IMR-90 (cell line): ENCODE data around the gene PPHLN1. TPM values are rescaled to one million over a fixed set of nuclear protein-coding genes. Genes with fewer than 3 reads are reported as not detected.

ENCODE experiments used
- ATAC-seq: fragments of 200-7000 bp; cut with Tn5 transposase; 2 replicates; pipeline ENCODE4 v1.9.1; 2020; ENCODE audit warnings: low read depth, mild to moderate bottlenecking, moderate library complexity
- BruUV-seq: library from RNA; stranded (reverse); fragments of 400-500 nt; replicated peaks from 2 replicates; lab custom pipeline; 2021; lab: Mats Ljungman, UMichigan
- CTCF ChIA-PET: fragments of 300-600 bp; formaldehyde crosslinking; extraction: SDS; loops from one replicate; lab custom pipeline; 2021; ENCODE audit warnings: antibody characterized with exemption; lab: Yijun Ruan, JAX
- POLR2A ChIA-PET: fragments of 300-600 bp; sonication (Branson Sonifier 250); formaldehyde crosslinking; loops from one replicate; lab custom pipeline; 2022; ENCODE audit warnings: antibody characterized with exemption; ENCODE audit not compliant: unreplicated experiment; lab: Charles Lee
- DNase-seq: peaks from one replicate; pipeline ENCODE4 v3.0.0; 2013
- H2AFZ ChIP-seq: replicated peaks from 2 replicates; pipeline ENCODE3; 2013; ENCODE audit warnings: low read length, mild to moderate bottlenecking; ENCODE audit not compliant: poor library complexity
- H2AK5ac ChIP-seq: 2 replicates; pipeline ENCODE4 v1.6.1; 2013; ENCODE audit warnings: low read depth, low read length, inconsistent platforms
- H2AK9ac ChIP-seq: replicated peaks from 2 replicates; pipeline ENCODE3; 2013; ENCODE audit warnings: mild to moderate bottlenecking, low read depth, low read length, moderate library complexity; ENCODE audit not compliant: poor library complexity
- H2BK120ac ChIP-seq: 2 replicates; pipeline ENCODE4 v1.6.1; 2013; ENCODE audit warnings: low read depth, low read length, inconsistent platforms
- H2BK15ac ChIP-seq: 3 replicates; pipeline ENCODE4 v1.6.1; 2013; ENCODE audit warnings: low read depth, low read length, inconsistent platforms
- H2BK20ac ChIP-seq: 2 replicates; pipeline ENCODE4 v1.6.1; 2013; ENCODE audit warnings: low read depth, mild to moderate bottlenecking, inconsistent platforms, low read length, moderate library complexity
- H2BK5ac ChIP-seq: 2 replicates; pipeline ENCODE4 v1.6.1; 2013; ENCODE audit warnings: mild to moderate bottlenecking, low read depth, low read length, inconsistent platforms; ENCODE audit not compliant: poor library complexity, severe bottlenecking
- H3K14ac ChIP-seq: replicated peaks from 2 replicates; pipeline ENCODE4 v1.6.1; 2013; ENCODE audit warnings: low read depth, low read length, inconsistent platforms
- H3K18ac ChIP-seq: 2 replicates; pipeline ENCODE4 v1.6.1; 2013; ENCODE audit warnings: low read depth, low read length, control low read depth
- H3K23ac ChIP-seq: 2 replicates; pipeline ENCODE4 v1.6.1; 2013; ENCODE audit warnings: low read depth, low read length, inconsistent platforms
- H3K27ac ChIP-seq: 2 replicates; pipeline ENCODE4 v1.5.1; 2013; ENCODE audit warnings: mild to moderate bottlenecking, control low read depth, low read length; ENCODE audit not compliant: insufficient read depth
- H3K27me3 ChIP-seq: 2 replicates; pipeline ENCODE4 v1.6.1; 2013; ENCODE audit warnings: low read length; ENCODE audit not compliant: control insufficient read depth, insufficient read depth
- H3K36me3 ChIP-seq: 2 replicates; pipeline ENCODE4 v1.6.1; 2013; ENCODE audit warnings: low read length, mixed read lengths; ENCODE audit not compliant: control insufficient read depth, insufficient read depth
- H3K4ac ChIP-seq: 2 replicates; pipeline ENCODE4 v1.6.1; 2013; ENCODE audit warnings: low read depth, low read length, inconsistent platforms
- H3K4me1 ChIP-seq: 2 replicates; pipeline ENCODE4 v1.6.1; 2013; ENCODE audit warnings: low read length, mixed read lengths; ENCODE audit not compliant: control insufficient read depth, insufficient read depth
- H3K4me2 ChIP-seq: 2 replicates; pipeline ENCODE4 v1.6.1; 2013; ENCODE audit warnings: low read depth, mild to moderate bottlenecking, control low read depth, low read length, moderate library complexity
- H3K4me3 ChIP-seq: 2 replicates; pipeline ENCODE4 v1.5.1; 2013; ENCODE audit warnings: low read depth, mild to moderate bottlenecking, control low read depth, low read length, moderate library complexity; ENCODE audit not compliant: insufficient read depth
- H3K56ac ChIP-seq: 2 replicates; pipeline ENCODE4 v1.6.1; 2013; ENCODE audit warnings: low read length, inconsistent platforms; ENCODE audit not compliant: insufficient read depth; ENCODE audit errors: extremely low read depth
- H3K79me1 ChIP-seq, 2 experiments: 2 replicates each; pipeline ENCODE4 v1.6.1; 2013; ENCODE audit warnings: low read length in 2 of 2, inconsistent platforms in 1 of 2, low read depth in 1 of 2
- H3K9ac ChIP-seq: 2 replicates; pipeline ENCODE4 v1.6.1; 2013; ENCODE audit warnings: low read depth, low read length, control low read depth
- H3K9me1 ChIP-seq: 2 replicates; pipeline ENCODE4 v1.6.1; 2013; ENCODE audit warnings: low read length, inconsistent platforms; ENCODE audit not compliant: insufficient read depth
- H3K9me3 ChIP-seq: 2 replicates; pipeline ENCODE4 v1.6.1; 2013; ENCODE audit warnings: low read length; ENCODE audit not compliant: control insufficient read depth, insufficient read depth
- H4K20me1 ChIP-seq: 2 replicates; pipeline ENCODE4 v1.6.1; 2013; ENCODE audit warnings: low read length, inconsistent platforms; ENCODE audit not compliant: insufficient read depth
- H4K5ac ChIP-seq: 2 replicates; pipeline ENCODE4 v1.6.1; 2013; ENCODE audit warnings: mild to moderate bottlenecking, low read depth, low read length, control low read depth
- H4K8ac ChIP-seq, 2 experiments: 2 replicates each; pipeline ENCODE4 v1.6.1; 2013; ENCODE audit warnings: low read depth in 2 of 2, low read length in 2 of 2, control low read depth in 1 of 2, inconsistent platforms in 1 of 2
- H4K91ac ChIP-seq: 2 replicates; pipeline ENCODE4 v1.6.1; 2013; ENCODE audit warnings: low read depth, low read length, inconsistent platforms; ENCODE audit not compliant: insufficient read depth
- CHD1 ChIP-seq: IDR thresholded peaks from 2 replicates; pipeline ENCODE4 v1.6.1; 2012; ENCODE audit warnings: low read depth, low read length, improper control_type of control experiment
- ELK1 ChIP-seq: fragments of 150-350 bp; IDR thresholded peaks from 2 replicates; pipeline ENCODE4 v1.6.1; 2016; ENCODE audit warnings: low read depth, mild to moderate bottlenecking, low read length, moderate library complexity, borderline replicate concordance
- MAFK ChIP-seq: IDR thresholded peaks from 2 replicates; pipeline ENCODE4 v1.6.1; 2012; ENCODE audit warnings: low read depth, low read length, improper control_type of control experiment
- MAZ ChIP-seq: IDR thresholded peaks from 2 replicates; pipeline ENCODE4 v1.6.1; 2012; ENCODE audit warnings: low read depth, mild to moderate bottlenecking, low read length, improper control_type of control experiment, moderate library complexity, borderline replicate concordance
- NFE2L2 ChIP-seq: fragments of 150-350 bp; IDR thresholded peaks from 2 replicates; pipeline ENCODE4 v1.6.1; 2016; ENCODE audit warnings: low read depth, mild to moderate bottlenecking, low read length
- POLR2A ChIP-seq: IDR thresholded peaks from 2 replicates; pipeline ENCODE4 v1.6.1; 2012; ENCODE audit warnings: mild to moderate bottlenecking, low read depth, low read length
- RAD21 ChIP-seq: IDR thresholded peaks from 2 replicates; pipeline ENCODE4 v1.6.1; 2012; ENCODE audit warnings: low read length, improper control_type of control experiment
- RFX5 ChIP-seq: IDR thresholded peaks from 2 replicates; pipeline ENCODE4 v1.8.0; 2012; ENCODE audit warnings: low read depth, mild to moderate bottlenecking, low read length, moderate library complexity
- SMC3 ChIP-seq: fragments of 150-350 bp; IDR thresholded peaks from 2 replicates; pipeline ENCODE4 v1.6.1; 2016; ENCODE audit warnings: low read depth, mild to moderate bottlenecking, antibody characterized with exemption, low read length, moderate library complexity
- WGBS, 2 experiments: methylation state at CpG; one replicate each; pipeline versions ENCODE4 v1.1.5 to v1.1.7; 2013; ENCODE audit warnings: missing lambda C conversion rate in 2 of 2; ENCODE audit not compliant: insufficient read length in 1 of 2; ENCODE audit errors: extremely low coverage in 2 of 2; 5-methylcytosine and 5-hydroxymethylcytosine counted together
- dilution Hi-C: fragments of 300-500 bp; cut with HindIII; formaldehyde crosslinking; loops from one replicate; pipeline ENCODE4 v1.14.3; 2018; ENCODE audit warnings: low sequenced_read_pairs; ENCODE audit not compliant: unreplicated experiment
- in situ Hi-C: fragments of 300-500 bp; cut with MboI; formaldehyde crosslinking; loops from 3 replicates; pipeline ENCODE4 v1.14.3; 2019; ENCODE audit warnings: low sequenced_read_pairs, inconsistent platforms, mixed read lengths
- intact Hi-C: fragments of 100-400 bp; cut with micrococcal nuclease; formaldehyde crosslinking; loops from 2 replicates; pipeline ENCODE4 v1.10.0; 2022
- polyA plus RNA-seq, 3 experiments: library from polyadenylated mRNA; depleted of rRNA; stranded (reverse); fragments of >200 nt; gene quantifications; 2 replicates each; pipeline ENCODE4 v1.2.3, GENCODE V29; 2012; ENCODE audit warnings: low replicate concordance in 1 of 3
- total RNA-seq: library from RNA; depleted of rRNA; stranded (reverse); fragments of >200 nt; gene quantifications from 2 replicates; pipeline ENCODE4 v1.2.3, GENCODE V29; 2012

The PPHLN1 gene
- total and polyA plus RNA-seq, 2 of the 4 experiments (the other 2 are of a cell fraction) = 50.7 to 54.3 TPM

DNA sequence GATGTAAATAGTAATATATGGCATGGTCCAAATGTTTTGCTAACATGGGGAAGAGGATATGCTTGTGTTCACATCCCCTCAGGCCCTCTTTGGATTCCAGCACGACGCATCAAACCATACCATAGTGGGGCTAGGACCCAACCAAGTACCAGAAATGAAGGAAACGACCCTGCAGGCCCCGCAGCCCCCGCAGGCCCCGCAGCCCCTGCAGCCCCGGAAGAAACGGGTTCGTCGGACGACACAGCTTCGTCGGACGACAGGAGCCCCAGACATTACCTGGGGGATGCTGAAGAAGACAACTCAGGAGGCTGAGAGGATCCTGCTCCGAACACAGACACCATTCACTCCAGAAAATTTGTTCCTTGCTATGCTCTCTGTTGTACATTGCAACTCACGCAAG is 119.9 kb downstream of the PPHLN1 start:
- no peak overlapping the region for H3K14ac ChIP-seq
- in situ Hi-C loops (no loop called here), intact Hi-C loops (no loop called here), dilution Hi-C loops (no loop called here)
- WGBS, 2 experiments = 100% methylated on average over 1 of the region's 16 CpGs; no CpG with 5 or more reads in 1 of the 2 experiments
- H3K36me3 ChIP-seq = peaks cover 21% of the 10 kb centered on the region
- no peak overlapping the region for H4K5ac ChIP-seq
- H3K4me1 ChIP-seq = no peaks in the 10 kb centered on the region; the same call in 1 of the 2 replicates
- ATAC-seq = no peak
- no peak overlapping the region for H2AFZ ChIP-seq
- DNase-seq = no peak
- H2AK5ac ChIP-seq = no peak overlapping the region
- no peaks in the 10 kb centered on the region for H3K27me3 ChIP-seq
- H2BK5ac ChIP-seq = no peak overlapping the region
- no peak overlapping the region for H2BK15ac ChIP-seq
- POLR2A ChIA-PET = no interaction called here
- TF ChIP-seq CHD1 (no peak), SMC3 (no peak), MAFK (no peak), RFX5 (no peak), POLR2A (no peak), MAZ (no peak), NFE2L2 (no peak), RAD21 (no peak), ELK1 (no peak)
- no peaks in the 10 kb centered on the region; a peak in 2 of 4 replicates for H3K79me1 ChIP-seq
- CTCF ChIA-PET = no interaction called here
- H3K9me1 ChIP-seq = no peaks in the 10 kb centered on the region
- no peak overlapping the region for H3K56ac ChIP-seq
- no peak overlapping the region for H2AK9ac ChIP-seq
- no peak overlapping the region for H2BK20ac ChIP-seq
- H2BK120ac ChIP-seq = no peak overlapping the region
- no peak overlapping the region for H3K4me3 ChIP-seq
- H4K91ac ChIP-seq = no peak overlapping the region
- H3K4ac ChIP-seq = no peak overlapping the region
- H3K9me3 ChIP-seq = 0 out of 2 replicates have a peak, but pooled peaks cover 2% of the 10 kb centered on the region
- H3K27ac ChIP-seq = no peak overlapping the region
- no peak overlapping the region for H3K4me2 ChIP-seq
- no TSS peak for BruUV-seq
- H3K18ac ChIP-seq = no peak overlapping the region
- no peak overlapping the region for H3K9ac ChIP-seq
- H4K20me1 ChIP-seq = no peaks in the 10 kb centered on the region
- no peak overlapping the region for H4K8ac ChIP-seq
- H3K23ac ChIP-seq = no peak overlapping the region
